SU-DHL-6 (cell line): ENCODE results near the gene EPX.

ENCODE experiments used
- H2AFZ ChIP-seq: fragments of 200-600 bp; sonication (generic); 2 replicates; pipeline ENCODE4 v1.6.1; 2014; ENCODE audit warnings: low read depth, mild to moderate bottlenecking, moderate library complexity, mixed read lengths, antibody characterized with exemption, low read length; ENCODE audit not compliant: severe bottlenecking
- H3F3A ChIP-seq: fragments of 200-600 bp; shearing (Covaris generic); 2 replicates; pipeline ENCODE4 v1.6.0; 2016; ENCODE audit warnings: antibody characterized with exemption, mild to moderate bottlenecking; ENCODE audit not compliant: insufficient read depth
- H3K27ac ChIP-seq: fragments of 200-600 bp; sonication (generic); 2 replicates; pipeline ENCODE4 v1.5.1; 2016; ENCODE audit warnings: low read depth, mild to moderate bottlenecking, low read length, moderate library complexity, mixed read lengths
- H3K27me3 ChIP-seq: fragments of 200-600 bp; sonication (generic), shearing (Covaris generic); 2 replicates; pipeline ENCODE4 v1.6.0; 2014; ENCODE audit warnings: mild to moderate bottlenecking, low read length
- H3K36me3 ChIP-seq: fragments of 200-600 bp; sonication (generic); 2 replicates; pipeline ENCODE4 v1.6.1; 2014; ENCODE audit warnings: mild to moderate bottlenecking, low read length, mixed read lengths
- H3K4me2 ChIP-seq: fragments of 300-600, 200-600 bp; shearing (Covaris generic), sonication (generic); 2 replicates; pipeline ENCODE4 v1.6.0; 2014; ENCODE audit warnings: low read length, low read depth, mild to moderate bottlenecking; ENCODE audit not compliant: poor library complexity, severe bottlenecking
- H3K4me3 ChIP-seq: fragments of 200-600 bp; sonication (generic); 2 replicates; pipeline ENCODE4 v1.5.1; 2014; ENCODE audit warnings: antibody characterized with exemption, low read length, mild to moderate bottlenecking, mixed read lengths; ENCODE audit not compliant: insufficient read depth, poor library complexity, severe bottlenecking
- H3K79me2 ChIP-seq: fragments of 200-600 bp; sonication (generic); 2 replicates; pipeline ENCODE4 v1.6.1; 2014; ENCODE audit warnings: mild to moderate bottlenecking, low read length, moderate library complexity; ENCODE audit not compliant: insufficient read depth
- H3K9ac ChIP-seq: fragments of 200-600 bp; sonication (generic); 2 replicates; pipeline ENCODE4 v1.7.0; 2014; ENCODE audit warnings: mild to moderate bottlenecking, low read length
- H3K9me2 ChIP-seq: fragments of 200-600 bp; sonication (generic); replicated peaks from 2 replicates; pipeline ENCODE4 v1.6.1; 2014; ENCODE audit warnings: low read length; ENCODE audit not compliant: insufficient read depth
- H3K9me3 ChIP-seq: fragments of 200-600 bp; sonication (generic); 2 replicates; pipeline ENCODE4 v1.6.1; 2014; ENCODE audit warnings: low read length, mixed read lengths; ENCODE audit not compliant: insufficient read depth
- H4K20me1 ChIP-seq: fragments of 200-600 bp; sonication (generic); 2 replicates; pipeline ENCODE4 v1.6.1; 2014; ENCODE audit warnings: low read depth, mild to moderate bottlenecking, antibody characterized with exemption, low read length, moderate library complexity, mixed read lengths
- CTCF ChIP-seq: fragments of 200-600 bp; sonication (generic); IDR thresholded peaks from one replicate; pipeline ENCODE4 v1.5.1; 2017; ENCODE audit warnings: antibody characterized with exemption, mild to moderate bottlenecking, low read length, moderate library complexity; ENCODE audit not compliant: insufficient read depth, poor library complexity, severe bottlenecking
- EZH2phosphoT487 ChIP-seq: fragments of 200-600 bp; sonication (generic), shearing (Covaris generic); conservative IDR thresholded peaks from 2 replicates; pipeline ENCODE4 v1.6.1; 2018; ENCODE audit warnings: mild to moderate bottlenecking, antibody characterized with exemption, low read length, moderate library complexity, mixed read lengths

Gene EPX

GRCh38 chr17:58244963-58245362 is 52.4 kb downstream of the EPX start:
- H3K36me3 ChIP-seq = no peaks in the 10 kb centered on the region
- no peak overlapping the region for H2AFZ ChIP-seq
- TF ChIP-seq EZH2phosphoT487 (no peak), CTCF (no peak)
- H3K27ac ChIP-seq = no peak overlapping the region
- H3K4me3 ChIP-seq = no peak overlapping the region
- H3K79me2 ChIP-seq = no peaks in the 10 kb centered on the region
- no peaks in the 10 kb centered on the region for H3K9me2 ChIP-seq
- H4K20me1 ChIP-seq = no peaks in the 10 kb centered on the region
- no peak overlapping the region for H3K9ac ChIP-seq
- no peaks in the 10 kb centered on the region for H3K27me3 ChIP-seq
- H3K4me2 ChIP-seq = no peak overlapping the region
- H3F3A ChIP-seq = no peaks in the 10 kb centered on the region
- no peaks in the 10 kb centered on the region for H3K9me3 ChIP-seq

- TF ChIP-seq EZH2phosphoT487 = no peak
- no peak for TF ChIP-seq CTCF
- H3F3A ChIP-seq = no peaks in the 10 kb centered on the region
- H2AFZ ChIP-seq = no peak overlapping the region
- H3K9me2 ChIP-seq = no peaks in the 10 kb centered on the region
- no peaks in the 10 kb centered on the region for H3K9me3 ChIP-seq
- H3K27ac ChIP-seq = no peak overlapping the region
- no peak overlapping the region for H3K9ac ChIP-seq
- H3K36me3 ChIP-seq = no peaks in the 10 kb centered on the region
- no peaks in the 10 kb centered on the region for H4K20me1 ChIP-seq
- H3K79me2 ChIP-seq = no peaks in the 10 kb centered on the region
- H3K4me3 ChIP-seq = no peak overlapping the region
- H3K27me3 ChIP-seq = no peaks in the 10 kb centered on the region
- no peak overlapping the region for H3K4me2 ChIP-seq
Measured at GRCh38 chr17:58245428-58246103, 53.0 kb downstream of the EPX start.

- no peaks in the 10 kb centered on the region for H3K79me2 ChIP-seq
- no peaks in the 10 kb centered on the region for H3K9me3 ChIP-seq
- H3K27me3 ChIP-seq = no peaks in the 10 kb centered on the region
- no peak overlapping the region for H2AFZ ChIP-seq
- H3K9me2 ChIP-seq = no peaks in the 10 kb centered on the region
- TF ChIP-seq CTCF (no peak), EZH2phosphoT487 (no peak)
- H3K4me2 ChIP-seq = no peak overlapping the region
- H3K9ac ChIP-seq = no peak overlapping the region
- H3F3A ChIP-seq = no peaks in the 10 kb centered on the region
- H3K36me3 ChIP-seq = no peaks in the 10 kb centered on the region
- no peaks in the 10 kb centered on the region for H4K20me1 ChIP-seq
- no peak overlapping the region for H3K27ac ChIP-seq
- no peak overlapping the region for H3K4me3 ChIP-seq
Measured at GRCh38 chr17:58246104-58246740, 53.7 kb downstream of the EPX start.
